Activated naive CD4-positive, alpha-beta T cell (primary cell): ENCODE data around the gene TRMT6.

ENCODE experiments used
- DNase-seq, 4 experiments: peaks; one replicate each; lab custom pipeline; 2025; lab: John Stamatoyannopoulos, UW

TRMT6 gene, protein sequence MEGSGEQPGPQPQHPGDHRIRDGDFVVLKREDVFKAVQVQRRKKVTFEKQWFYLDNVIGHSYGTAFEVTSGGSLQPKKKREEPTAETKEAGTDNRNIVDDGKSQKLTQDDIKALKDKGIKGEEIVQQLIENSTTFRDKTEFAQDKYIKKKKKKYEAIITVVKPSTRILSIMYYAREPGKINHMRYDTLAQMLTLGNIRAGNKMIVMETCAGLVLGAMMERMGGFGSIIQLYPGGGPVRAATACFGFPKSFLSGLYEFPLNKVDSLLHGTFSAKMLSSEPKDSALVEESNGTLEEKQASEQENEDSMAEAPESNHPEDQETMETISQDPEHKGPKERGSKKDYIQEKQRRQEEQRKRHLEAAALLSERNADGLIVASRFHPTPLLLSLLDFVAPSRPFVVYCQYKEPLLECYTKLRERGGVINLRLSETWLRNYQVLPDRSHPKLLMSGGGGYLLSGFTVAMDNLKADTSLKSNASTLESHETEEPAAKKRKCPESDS

DNA sequence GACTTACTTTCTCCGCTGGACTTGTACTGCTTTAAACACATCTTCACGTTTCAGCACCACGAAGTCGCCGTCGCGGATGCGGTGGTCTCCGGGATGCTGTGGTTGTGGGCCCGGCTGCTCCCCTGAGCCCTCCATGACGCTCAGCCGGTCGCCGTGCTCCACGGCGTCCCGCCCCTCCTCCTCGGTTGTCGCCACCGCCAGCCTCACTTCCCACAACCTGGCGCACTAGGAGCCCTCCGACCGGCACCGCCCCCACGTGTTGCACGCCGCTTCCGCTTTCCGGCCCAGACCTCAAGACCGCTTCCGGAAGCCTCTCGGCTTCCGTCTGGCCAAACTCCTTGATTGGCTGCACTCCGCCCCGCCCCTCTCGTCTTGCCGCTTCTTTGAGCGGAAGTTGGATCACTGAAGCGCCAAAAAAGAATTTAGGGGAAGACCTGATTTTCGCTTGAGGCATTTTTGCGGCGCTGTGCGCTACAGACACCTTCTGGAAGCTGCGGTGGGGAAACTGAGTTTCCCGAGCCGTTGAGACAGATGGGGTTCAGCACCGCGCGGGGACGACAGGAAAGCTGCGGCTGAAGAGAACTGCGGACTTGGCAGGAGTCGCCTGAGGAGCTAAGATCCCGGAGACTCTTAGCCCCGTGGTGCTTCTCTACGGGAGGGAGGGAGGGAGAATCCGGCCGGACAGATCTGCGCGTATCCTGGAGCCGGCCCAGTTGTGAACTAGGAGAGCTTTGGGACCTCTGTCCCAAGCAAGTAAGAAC, at the start of gene TRMT6, which contains the start of gene MCM8:
TRMT6 (minus strand) TSS at position 263 of the 761 bp plus-strand sequence; CDS start at position 135, 128 bp downstream.
MCM8 (plus strand) TSS at position 382 of the 761 bp plus-strand sequence. CDS start 1,364 bp downstream, outside the sequence.
- DNase-seq: peak; percentile 79 to 91 (median 88)

DNA sequence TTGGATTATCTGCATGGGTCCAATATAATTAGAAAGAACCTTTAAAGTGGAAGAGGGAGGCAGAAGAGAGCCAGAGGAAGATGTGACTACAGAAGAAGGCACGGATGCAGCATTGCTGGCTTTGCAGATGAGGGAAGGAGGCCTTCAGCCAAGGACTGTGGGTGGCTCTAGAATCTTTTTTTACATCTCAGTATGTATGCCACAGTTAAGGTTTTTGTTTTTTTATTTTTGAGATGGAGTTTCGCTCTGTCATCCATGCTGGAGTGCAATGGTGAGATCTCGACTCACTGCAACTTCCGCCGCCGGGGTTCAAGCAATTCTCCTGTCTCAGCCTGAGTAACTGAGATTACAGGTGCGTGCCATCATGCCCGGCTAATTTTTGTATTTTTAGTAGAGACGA, 49.5 kb upstream of the TRMT6 start:
- DNase-seq: no peak

DNA sequence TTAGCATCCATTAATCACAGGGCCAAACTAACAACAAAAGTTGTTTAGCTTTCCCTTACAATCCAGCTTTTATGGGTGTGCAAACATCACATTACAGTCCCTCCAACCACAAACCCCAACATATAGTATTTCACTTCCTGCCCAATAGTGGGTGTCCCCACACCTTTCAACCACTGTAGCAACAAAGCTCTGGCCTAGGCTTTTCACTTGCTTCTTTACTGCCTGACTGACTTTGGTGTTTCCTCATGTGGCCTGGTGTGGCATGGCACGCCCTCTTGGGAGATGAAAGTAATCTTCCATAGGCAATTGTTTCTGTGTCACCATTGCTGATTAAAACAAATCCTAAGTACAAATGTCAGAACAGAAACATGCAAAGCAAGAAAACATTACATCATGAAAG, 46.4 kb upstream of the TRMT6 start:
- DNase-seq: no peak

DNA sequence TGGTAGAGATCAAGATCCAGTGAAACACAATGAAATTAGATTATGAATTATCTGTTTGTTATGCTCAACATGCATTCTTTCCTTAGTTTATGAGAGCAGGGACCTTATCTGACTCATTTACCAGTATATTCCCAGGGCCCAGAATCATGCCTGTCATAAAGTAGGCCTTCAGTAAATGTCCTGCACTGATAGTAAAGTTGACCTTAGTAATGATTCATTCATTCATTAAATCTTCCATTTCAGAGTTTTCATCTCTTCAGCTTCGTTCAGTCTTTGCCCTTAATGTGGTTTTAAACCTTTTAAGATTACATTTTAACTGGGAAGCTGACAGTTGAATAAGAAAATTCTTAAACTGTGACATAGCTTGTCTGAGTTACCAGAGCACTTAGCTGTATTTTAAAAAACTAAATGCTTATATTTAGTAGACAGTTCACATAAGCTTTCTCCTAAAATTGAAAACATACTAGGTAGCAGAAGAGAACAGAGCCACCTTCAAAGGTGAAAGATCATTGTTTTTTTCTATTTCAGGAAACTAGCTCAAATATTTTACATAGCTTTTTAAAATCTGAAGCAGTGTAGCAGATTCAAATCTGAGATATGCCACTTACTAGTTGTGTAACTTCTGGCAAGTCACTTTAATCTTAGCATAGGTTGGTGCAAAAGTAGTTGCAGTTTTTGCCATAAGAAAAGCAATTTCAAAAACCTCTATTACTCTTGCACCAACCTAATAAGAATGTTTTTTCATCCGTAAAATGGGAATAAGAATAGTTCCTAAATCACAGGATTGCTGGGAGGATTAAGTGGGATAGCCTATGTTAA, 41.5 kb upstream of the TRMT6 start:
- no peak for DNase-seq

DNA sequence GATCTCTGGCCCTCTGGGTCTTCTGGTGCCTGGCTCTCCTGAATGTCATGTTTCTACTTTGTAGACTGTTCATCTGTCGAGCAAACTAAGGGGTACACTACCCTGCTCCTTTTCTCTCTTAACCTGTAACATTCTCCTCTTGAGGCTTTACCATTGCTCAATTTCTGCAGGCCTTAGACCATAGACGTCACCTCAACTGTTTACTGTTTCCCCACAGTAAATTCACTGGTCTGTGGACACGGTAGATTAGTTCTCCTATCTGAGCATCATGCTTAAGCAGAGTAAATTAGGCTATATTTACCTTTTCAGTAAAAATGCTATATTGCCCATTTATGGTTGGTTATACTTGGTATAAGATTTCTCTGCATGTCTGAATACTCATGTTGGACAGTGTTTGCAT, 40.6 kb upstream of the TRMT6 start:
- no peak for DNase-seq

DNA sequence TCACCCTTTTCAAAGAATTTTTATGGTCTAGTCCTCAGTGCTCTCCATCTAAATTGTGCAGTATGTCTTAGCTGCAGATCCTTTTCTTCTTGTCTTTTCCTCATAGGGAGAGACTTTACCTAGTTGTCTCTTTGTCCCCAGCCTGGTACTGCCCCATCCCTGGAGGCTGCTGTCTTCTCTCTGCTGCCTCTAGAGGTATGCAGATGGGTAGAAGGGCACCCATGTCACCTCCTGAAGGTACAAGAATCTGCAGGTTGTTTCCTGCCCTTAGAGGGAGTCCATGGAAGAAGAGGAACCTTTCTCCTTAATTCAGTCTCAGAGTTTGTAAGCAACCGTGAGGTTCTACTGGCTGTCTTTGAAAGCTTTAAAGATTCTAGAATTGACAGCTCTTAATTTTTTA, 39.2 kb upstream of the TRMT6 start:
- DNase-seq: no peak

DNA sequence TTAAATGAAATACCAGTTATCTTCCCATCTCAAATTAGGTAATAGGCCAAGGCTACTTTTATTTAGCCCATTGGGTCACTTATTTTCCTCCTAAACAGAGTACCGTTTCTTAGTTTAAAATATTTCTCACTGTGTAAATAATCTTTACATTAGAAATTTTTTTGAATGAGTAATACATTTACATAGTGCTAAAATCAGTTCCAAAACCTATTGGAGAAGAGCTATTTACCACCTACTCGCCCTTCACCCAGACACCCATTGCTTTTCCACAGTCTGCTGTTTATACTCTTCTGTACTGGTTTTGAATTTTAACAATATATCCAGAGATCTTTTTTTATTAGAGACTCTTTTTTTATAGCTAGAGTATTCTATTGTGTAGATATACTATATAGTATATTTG, 37.0 kb upstream of the TRMT6 start:
- DNase-seq: no peak

DNA sequence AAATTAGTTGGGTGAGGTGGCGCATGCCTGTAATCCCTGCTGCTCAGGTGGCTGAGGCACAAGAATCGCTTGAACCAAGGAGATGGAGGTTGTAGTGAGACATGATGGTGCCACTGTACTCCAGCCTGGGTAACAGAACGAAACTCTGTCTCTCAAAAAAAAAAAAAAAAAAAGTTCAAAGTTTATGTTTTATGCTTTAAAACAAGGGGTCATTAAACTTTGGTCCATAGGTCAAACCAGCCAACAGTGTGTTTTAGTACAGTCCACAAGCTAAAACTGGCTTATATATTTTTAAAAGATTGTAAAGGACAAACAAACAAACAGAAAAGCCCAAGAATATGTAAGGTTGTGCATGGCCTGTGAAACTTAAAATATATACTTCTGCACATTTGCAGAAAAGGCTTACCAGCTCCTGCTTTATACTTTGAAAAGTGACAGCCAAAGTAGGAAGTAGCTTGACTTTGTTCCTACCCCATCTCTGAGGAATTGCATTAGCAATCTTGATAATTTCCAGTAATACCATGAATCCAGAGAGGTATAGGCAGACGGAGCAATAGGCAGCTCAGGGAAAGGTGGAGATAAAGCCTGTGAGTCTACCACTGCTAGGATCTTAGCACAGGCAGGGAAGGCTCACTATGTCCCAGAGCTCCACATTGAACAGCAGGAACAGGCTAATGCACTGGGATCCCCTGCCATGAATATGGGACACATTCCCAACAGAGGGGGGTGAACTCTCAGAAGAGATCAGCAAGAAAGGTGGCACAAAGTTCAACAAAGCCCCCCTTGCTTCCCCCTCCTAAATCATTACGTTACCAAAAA, 30.6 kb upstream of the TRMT6 start:
- no peak for DNase-seq

DNA sequence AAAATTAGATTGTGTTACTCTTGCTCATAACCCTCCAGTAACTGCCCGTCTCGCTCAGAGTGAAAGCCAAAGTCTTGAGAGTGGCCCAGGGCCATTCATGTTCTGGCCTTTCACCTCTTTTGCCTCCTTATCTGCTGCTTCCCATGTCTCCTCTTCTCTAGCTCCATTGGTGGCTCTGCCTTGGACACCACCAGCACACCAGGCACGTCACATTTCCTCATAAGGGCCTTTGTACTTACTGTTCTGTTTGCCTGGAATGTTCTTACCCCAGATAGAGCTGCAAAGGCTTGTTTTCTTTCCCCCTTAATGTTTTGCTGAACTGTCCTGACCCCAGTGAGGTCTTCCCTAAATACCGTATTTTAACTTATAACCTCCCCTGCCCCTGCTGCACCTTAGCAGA, 29.5 kb upstream of the TRMT6 start:
- DNase-seq: no peak

DNA sequence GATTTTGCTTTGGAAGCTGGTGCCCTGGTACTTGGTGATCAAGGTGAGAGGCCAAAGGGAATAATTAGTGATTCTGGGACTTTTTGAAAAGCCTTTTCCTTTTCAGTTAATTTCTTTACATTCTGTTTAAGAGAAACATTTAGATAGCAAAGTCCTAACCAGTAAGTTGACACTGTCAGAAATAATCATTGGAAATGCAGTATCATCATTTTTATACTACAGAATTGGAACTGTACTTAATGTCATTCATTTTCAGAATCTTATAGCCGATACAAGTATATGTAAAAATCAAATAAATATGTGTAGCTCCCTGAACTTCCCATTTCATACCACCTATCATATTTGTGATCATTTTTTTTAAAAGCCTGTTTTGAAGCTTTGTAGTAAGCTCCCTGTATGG, 27.6 kb upstream of the TRMT6 start:
- DNase-seq: no peak

DNA sequence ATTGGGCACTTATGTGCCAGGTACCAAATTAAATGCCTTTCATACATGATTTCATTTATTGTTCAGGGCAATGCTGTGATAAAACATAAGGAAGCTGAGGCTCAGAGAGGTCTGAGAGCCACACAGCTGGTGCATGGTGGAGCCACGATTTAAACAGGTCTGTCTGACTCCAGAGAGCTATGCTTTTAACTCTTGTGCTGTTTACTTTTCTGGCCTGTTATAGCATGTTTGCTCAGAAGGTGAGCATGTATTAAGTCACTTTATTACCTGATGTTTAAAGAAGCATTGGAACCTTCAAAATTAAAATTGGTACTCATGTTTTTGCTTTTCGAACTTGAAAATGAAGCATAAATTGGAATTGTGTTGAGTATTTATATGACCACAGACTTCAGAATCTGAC, 26.9 kb upstream of the TRMT6 start:
- no peak for DNase-seq

DNA sequence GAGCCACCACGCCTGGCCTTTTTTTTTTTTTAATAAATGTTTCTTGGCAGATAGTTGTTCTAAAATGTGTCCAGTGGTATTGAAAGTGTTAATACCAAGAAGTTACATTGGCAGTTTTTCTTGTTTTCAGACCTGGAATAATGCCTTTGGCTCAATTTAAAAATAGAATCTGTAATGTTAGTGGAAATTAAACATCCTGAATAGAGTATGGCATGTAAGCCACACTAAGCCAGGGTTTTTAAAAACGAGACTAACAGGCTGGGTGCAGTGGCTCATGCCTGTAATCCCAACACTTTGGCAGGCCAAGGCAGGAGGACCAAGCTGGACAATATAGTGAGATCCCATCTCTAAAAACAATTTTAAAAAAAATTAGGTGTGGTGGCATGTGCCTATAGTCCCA, 25.4 kb upstream of the TRMT6 start:
- no peak for DNase-seq

DNA sequence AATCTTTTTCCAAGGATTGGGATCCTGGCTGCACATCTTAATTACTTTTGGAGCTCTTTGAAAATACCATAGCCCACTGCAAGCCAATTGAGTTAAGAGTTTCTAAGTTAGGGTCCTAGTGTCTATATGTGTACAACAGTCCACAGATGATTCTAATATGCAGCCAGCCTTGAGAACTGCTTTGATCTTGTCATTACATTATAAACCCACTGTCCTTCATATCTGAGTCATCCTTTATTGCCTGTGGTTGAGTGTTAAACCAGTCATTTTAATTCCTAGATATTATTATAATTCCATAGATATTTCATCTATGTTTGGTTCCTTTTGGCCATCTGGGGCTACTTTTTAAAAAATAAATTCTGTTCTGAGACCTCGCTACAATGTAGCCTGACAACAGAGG, 24.2 kb upstream of the TRMT6 start:
- no peak for DNase-seq

DNA sequence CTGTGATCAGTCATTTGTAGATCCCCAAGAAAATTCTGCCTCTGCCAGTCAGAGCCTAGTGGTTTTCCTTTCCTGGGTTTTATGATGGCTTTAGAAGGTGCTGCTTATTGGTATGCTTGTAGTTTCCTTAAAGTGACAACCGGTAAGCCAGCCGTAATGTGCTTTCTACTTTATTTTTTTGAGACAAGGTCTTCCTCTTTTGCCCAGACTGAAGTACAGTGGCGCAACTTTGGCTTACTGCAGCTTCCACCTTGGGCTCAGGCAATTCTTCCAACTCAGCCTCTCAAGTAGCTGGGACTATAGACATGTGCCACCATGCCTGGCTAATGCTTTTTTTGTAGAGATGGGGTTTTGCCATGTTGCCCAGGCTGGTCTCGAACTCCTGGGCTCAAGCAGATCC, 23.6 kb upstream of the TRMT6 start:
- DNase-seq: no peak

DNA sequence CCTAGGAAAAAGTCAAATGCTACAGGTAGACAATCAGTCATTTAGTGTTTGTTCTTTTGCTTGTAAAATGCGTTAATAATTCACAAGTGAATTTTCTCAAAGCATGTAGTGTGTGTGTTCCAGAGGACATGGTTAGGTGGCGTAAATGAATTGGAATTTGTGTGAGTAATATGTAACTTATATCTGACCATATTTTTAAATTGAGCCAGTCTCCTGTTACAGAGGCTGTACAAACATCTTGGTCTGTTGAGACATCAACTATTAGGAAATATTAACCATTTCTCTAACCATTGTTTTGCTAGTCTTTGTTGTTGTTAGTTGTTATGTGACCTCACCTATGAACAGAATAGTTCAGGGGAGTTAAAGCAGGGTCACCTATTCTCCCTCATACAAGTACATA, 22.8 kb upstream of the TRMT6 start:
- no peak for DNase-seq

DNA sequence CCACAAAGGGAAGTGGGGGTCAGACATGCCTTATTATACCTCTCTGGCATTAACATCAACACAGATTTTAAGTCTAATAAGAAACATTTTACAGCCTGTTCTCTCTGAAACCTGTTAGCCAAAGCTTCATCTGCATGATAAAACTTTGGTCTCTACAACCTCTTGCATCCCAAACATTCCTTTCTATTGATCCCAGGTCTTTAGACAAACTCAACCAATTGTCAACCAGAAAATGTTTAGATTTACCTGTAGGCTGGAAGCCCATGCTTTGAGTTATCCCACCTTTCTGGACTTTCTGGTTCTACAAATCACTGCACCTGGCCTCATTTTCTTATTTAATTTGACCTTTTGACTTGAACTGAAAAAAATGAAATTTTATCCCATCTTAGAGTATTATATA, 20.9 kb upstream of the TRMT6 start:
- no peak for DNase-seq

DNA sequence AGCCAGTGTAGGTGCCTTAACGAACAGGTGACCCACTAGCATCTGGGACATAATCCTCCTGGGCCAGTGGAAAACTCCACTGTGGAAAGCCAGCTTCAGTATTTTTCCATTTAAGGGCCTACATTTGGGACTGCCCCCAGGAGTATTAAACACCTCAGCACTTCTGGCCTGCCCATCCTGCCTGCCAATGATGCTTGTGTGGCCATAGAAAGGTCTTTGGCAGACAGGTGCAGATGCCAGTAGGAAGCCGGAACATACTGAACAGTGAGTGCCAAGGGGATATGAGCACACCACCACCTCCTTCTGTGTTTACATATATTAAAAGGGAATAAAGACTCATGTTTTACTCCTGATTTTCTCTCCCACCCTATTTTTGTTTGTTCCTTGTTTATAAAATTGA, 20.0 kb upstream of the TRMT6 start:
- no peak for DNase-seq

DNA sequence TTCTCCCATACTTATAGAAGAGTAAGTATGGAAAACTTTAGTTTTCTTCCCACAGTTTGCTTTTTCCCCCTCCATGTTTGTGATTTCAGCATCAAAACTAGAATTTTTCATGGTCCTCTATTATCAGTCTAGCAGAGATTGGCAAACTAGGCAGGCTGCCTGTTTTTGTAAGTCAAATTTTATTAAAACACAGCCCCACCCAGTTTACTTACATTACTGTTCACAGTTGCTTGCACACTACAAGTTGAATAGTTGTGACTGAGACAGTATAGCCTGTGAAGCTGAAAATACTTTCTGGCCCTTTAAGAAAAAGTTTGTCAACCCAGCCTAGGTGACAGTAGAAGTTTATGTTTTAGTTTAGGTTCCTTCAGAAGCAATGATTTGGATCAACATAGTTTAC, 19.6 kb upstream of the TRMT6 start:
- DNase-seq: no peak

DNA sequence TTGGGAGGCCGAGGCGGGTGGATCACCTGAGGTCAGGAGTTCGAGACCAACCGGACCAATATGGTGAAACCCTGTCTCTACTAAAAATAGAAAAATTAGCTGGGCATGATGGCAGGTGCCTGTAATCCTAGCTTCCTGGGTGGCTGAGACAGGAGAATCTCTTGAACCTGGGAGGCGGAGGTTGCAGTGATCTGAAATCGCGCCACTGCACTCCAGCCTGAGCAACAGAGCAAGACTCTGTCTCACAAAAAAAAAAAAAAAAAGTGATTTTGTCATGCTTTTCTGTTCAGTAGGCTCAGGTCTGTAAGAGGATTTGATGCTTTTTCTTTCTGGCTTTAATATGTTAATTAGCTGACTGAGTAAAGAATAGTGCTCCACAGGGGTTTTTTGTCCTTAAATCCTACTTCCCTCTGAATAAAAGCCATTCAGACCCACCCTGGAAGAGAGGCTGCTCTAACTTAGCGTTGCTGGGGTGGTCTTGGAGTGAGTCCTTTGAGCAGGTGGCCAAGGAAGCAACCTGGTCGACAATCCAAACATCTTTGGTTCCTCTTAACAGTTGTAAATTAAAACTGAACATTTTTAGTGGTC, 19.1 kb upstream of the TRMT6 start:
- DNase-seq: no peak

DNA sequence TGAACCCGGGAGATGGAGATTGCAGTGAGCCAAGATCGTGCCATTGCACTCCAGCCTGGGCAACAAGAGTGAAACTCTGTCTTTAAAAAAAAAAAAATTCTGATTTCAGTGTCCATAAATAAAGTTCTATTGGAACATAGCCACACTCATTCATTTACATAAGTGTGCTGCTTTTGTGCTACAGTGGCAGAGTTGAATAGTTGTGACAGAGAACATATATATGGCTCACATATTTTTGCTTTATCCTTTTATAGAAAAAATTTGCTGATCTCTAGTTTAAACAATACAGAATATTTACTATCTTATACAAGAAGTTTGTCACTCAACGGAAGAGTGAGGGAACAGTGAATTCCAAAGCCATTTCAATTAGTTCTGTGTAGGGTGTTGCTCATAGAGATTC, 18.1 kb upstream of the TRMT6 start:
- DNase-seq: no peak

DNA sequence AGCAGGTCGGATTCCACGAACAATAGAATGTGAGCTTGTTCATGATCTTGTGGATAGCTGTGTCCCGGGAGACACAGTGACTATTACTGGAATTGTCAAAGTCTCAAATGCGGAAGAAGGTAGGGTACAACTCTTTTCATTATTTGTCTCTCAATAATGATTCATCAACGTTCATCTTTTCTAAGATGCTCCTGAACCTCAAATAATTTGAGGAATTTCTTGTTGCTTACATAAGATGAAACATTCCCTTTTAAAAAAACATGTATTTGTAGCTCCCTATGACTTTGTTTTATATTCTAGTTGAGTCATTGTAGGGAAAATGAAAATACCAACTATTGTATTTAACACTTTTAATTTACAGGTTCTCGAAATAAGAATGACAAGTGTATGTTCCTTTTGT, 17.1 kb upstream of the TRMT6 start:
- DNase-seq: no peak
